HepG2 (cell line): ENCODE results near the gene GMFB. TPM values are rescaled to one million over a fixed set of nuclear protein-coding genes. Genes with fewer than 3 reads are reported as not detected.
A peak's percentile ranks its signal among the peaks of the same experiment; 100 is the strongest.

Experiments used
- ATAC-seq: fragments of 200-7000 bp; cut with Tn5 transposase; 3 replicates; pipeline ENCODE4 v1.9.1; 2020; ENCODE audit warnings: mild to moderate bottlenecking, moderate library complexity
- BruUV-seq: library from RNA; stranded (reverse); fragments of 400-500 nt; replicated peaks from 2 replicates; lab custom pipeline; 2021; lab: Mats Ljungman, UMichigan
- CTCF ChIA-PET: fragments of 300-600 bp; formaldehyde crosslinking; extraction: SDS; loops from one replicate; lab custom pipeline; 2021; ENCODE audit warnings: low total read pairs, inconsistent platforms, low intra/inter-chr PET ratio; lab: Yijun Ruan, JAX
- POLR2A ChIA-PET: fragments of 350-600 bp; sonication (Branson Sonifier 250); formaldehyde crosslinking; loops from one replicate; lab custom pipeline; 2020; ENCODE audit warnings: antibody characterized with exemption, inconsistent platforms; lab: Yijun Ruan, JAX
- DNase-seq: peaks from one replicate; pipeline ENCODE4 v3.0.0-alpha.2; 2015; ENCODE audit warnings: low spot score
- FAIRE-seq: peaks from 3 replicates; lab custom pipeline; 2011; peaks lifted over from hg19 to GRCh38; lab: Jason Lieb, UNC
- H2AFZ ChIP-seq: one replicate; pipeline ENCODE4 v1.6.1; 2011; ENCODE audit warnings: low read length, inconsistent platforms
- H3K27ac ChIP-seq: fragments of 300-600 bp; 3 replicates; pipeline ENCODE4 v1.8.0; 2011; ENCODE audit warnings: mixed run types, mild to moderate bottlenecking, mixed read lengths, low read length, inconsistent platforms; ENCODE audit not compliant: insufficient read depth; ENCODE audit errors: extremely low read length
- H3K27me3 ChIP-seq, 2 experiments: fragments of 200-600 bp in 1 of 2; 2 replicates in 1 of 2; 3 replicates in 1 of 2; pipeline versions ENCODE4 v1.6.0 to v1.8.0; 2011; ENCODE audit warnings: low read length in 2 of 2, mild to moderate bottlenecking in 2 of 2, moderate library complexity in 2 of 2, inconsistent platforms in 1 of 2; ENCODE audit not compliant: insufficient read depth in 2 of 2, control insufficient read depth in 1 of 2
- H3K36me3 ChIP-seq, 2 experiments: fragments of 200-600 bp in 1 of 2; replicated peaks in 1 of 2; 2 replicates in 1 of 2; 3 replicates in 1 of 2; pipeline versions ENCODE4 v1.5.1 to v1.8.0; 2011; ENCODE audit warnings: low read length in 2 of 2, inconsistent platforms in 1 of 2; ENCODE audit not compliant: insufficient read depth in 2 of 2, control insufficient read depth in 1 of 2
- H3K4me1 ChIP-seq: 2 replicates; pipeline ENCODE4 v1.5.1; 2012; ENCODE audit warnings: low read length, inconsistent platforms; ENCODE audit not compliant: insufficient read depth
- H3K4me2 ChIP-seq: 2 replicates; pipeline ENCODE4 v1.6.0; 2011; ENCODE audit warnings: low read depth, low read length, inconsistent platforms
- H3K4me3 ChIP-seq, 3 experiments: fragments of 200-600 bp in 1 of 3; sonication (generic), shearing (Covaris generic) in 1 of 3; replicated peaks in 1 of 3; 2 replicates each; pipeline ENCODE4 v1.5.1; 2011 to 2016; ENCODE audit warnings: low read length in 3 of 3, inconsistent platforms in 2 of 3, low read depth in 2 of 3, mild to moderate bottlenecking in 2 of 3, control low read depth in 1 of 3, mixed read lengths in 1 of 3; ENCODE audit not compliant: insufficient read depth in 1 of 3
- H3K79me2 ChIP-seq: one replicate; pipeline ENCODE4 v1.6.1; 2011; ENCODE audit warnings: low read length, inconsistent platforms; ENCODE audit not compliant: insufficient read depth
- H3K9ac ChIP-seq: 2 replicates; pipeline ENCODE4 v1.6.0; 2011; ENCODE audit warnings: mild to moderate bottlenecking, low read depth, low read length, inconsistent platforms; ENCODE audit not compliant: insufficient read depth
- H3K9me3 ChIP-seq: 2 replicates; pipeline ENCODE4 v1.5.1; 2012; ENCODE audit warnings: mild to moderate bottlenecking, low read length
- H4K20me1 ChIP-seq: 2 replicates; pipeline ENCODE4 v1.6.0; 2011; ENCODE audit warnings: inconsistent platforms, mild to moderate bottlenecking, low read length, moderate library complexity; ENCODE audit not compliant: insufficient read depth
- HOXD1 ChIP-seq: sonication (generic); formaldehyde crosslinking; IDR thresholded peaks from 2 replicates; pipeline ENCODE4 v1.5.0; 2020; ENCODE audit warnings: missing genetic modification reagents
- MED1 ChIP-seq: sonication (generic); formaldehyde crosslinking; IDR thresholded peaks from 2 replicates; pipeline ENCODE4 v1.4.0; 2020; ENCODE audit warnings: missing genetic modification reagents
- THAP11 ChIP-seq: IDR thresholded peaks from 2 replicates; pipeline ENCODE4 v1.6.1; 2016; ENCODE audit warnings: missing biosample characterization, missing genetic modification reagents
- WGBS: methylation state at CpG from one replicate; pipeline ENCODE4 v1.1.6; 2017; ENCODE audit warnings: low lambda C conversion rate; 5-methylcytosine and 5-hydroxymethylcytosine counted together
- in situ Hi-C: cut with HindIII; loops from 2 replicates; pipeline ENCODE4 v1.10.0; 2017; ENCODE audit warnings: low pct_unique_long_range_greater_than_20kb; ENCODE audit not compliant: extremely low pct_ligation_motif_present
- intact Hi-C: fragments of 100-400 bp; cut with micrococcal nuclease; formaldehyde crosslinking; loops from one replicate; pipeline ENCODE4 v1.10.0; 2022; ENCODE audit not compliant: unreplicated experiment
- polyA plus RNA-seq, 8 experiments: library from polyadenylated mRNA; depleted of rRNA in 3 of 8; stranded (reverse) in 7 of 8; unstranded in 1 of 8; fragments of >200 nt; fragmentation: Illumina TruSeq in 4 of 8; extraction: Trizol in 4 of 8; gene quantifications; 2 replicates each; pipeline versions ENCODE4 v1.2.1 to v1.2.3, GENCODE V29; 2011 to 2016; ENCODE audit warnings: low read depth in 4 of 8, missing spikeins in 1 of 8, mixed read lengths in 1 of 8; ENCODE audit not compliant: insufficient read depth in 1 of 8
- total RNA-seq, 5 experiments: library from RNA; depleted of rRNA; stranded (reverse); fragments of >200 nt; fragmentation: Illumina TruSeq; extraction: Trizol; gene quantifications; 2 replicates each; pipeline ENCODE4 v1.2.3, GENCODE V29; 2016; ENCODE audit warnings: low read depth in 1 of 5
- TF ChIP-seq, protein P1 (sequence below): sonication (generic); formaldehyde crosslinking; IDR thresholded peaks from 2 replicates; pipeline ENCODE4 v1.5.1; 2020; ENCODE audit warnings: mild to moderate bottlenecking, moderate library complexity, missing genetic modification reagents
- TF ChIP-seq, protein P2 (sequence below): sonication (generic); formaldehyde crosslinking; IDR thresholded peaks from 2 replicates; pipeline ENCODE4 v1.4.0; 2020; ENCODE audit warnings: missing genetic modification reagents, borderline replicate concordance
- TF ChIP-seq, protein P3 (sequence below): IDR thresholded peaks from 2 replicates; pipeline ENCODE4 v1.6.1; 2016; ENCODE audit warnings: missing compliant biosample characterization, missing genetic modification reagents, borderline replicate concordance
- TF ChIP-seq, protein P4 (sequence below): sonication (generic); formaldehyde crosslinking; IDR thresholded peaks from 2 replicates; pipeline ENCODE4 v1.9.0; 2021; ENCODE audit warnings: missing genetic modification reagents, borderline replicate concordance
- TF ChIP-seq, protein P5 (sequence below): IDR thresholded peaks from 2 replicates; pipeline ENCODE4 v1.6.1; 2018; ENCODE audit warnings: missing genetic modification reagents, mild to moderate bottlenecking, missing compliant biosample characterization

Gene GMFB
- total and polyA plus RNA-seq, 2 of the 13 experiments (the other 11 are each of a cell fraction or from before 2014, with no cell fraction given), result 17.3 to 68.2 TPM

DNA sequence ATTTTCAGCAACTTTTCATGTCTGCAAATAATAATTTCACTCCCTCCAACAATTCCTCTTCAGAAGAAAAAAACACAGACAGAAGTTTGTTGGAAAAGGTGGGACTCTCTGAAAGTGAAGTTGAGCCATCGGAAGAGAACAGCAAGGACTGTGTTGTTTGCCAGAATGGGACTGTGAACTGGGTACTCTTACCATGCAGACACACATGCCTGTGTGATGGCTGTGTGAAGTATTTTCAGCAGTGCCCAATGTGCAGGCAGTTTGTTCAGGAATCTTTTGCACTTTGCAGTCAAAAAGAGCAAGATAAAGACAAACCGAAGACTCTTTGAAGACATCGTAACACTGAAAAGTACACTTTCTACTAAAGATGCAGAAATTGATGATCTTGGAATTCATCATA is 49.3 kb upstream of the GMFB start:
- Histone ChIP-seq H2AFZ (no peak overlapping the region), H4K20me1 (no peaks in the 10 kb centered on the region), H3K27me3 (no peaks in the 10 kb centered on the region), H3K79me2 (no peaks in the 10 kb centered on the region), H3K9ac (no peak overlapping the region), H3K36me3 (no peaks in the 10 kb centered on the region; a peak in 1 of 5 replicates), H3K4me3 (peak overlapping the region in 1 of 3 experiments; percentile 2; a peak in 1 of 6 replicates), H3K9me3 (no peaks in the 10 kb centered on the region), H3K4me1 (peaks cover 31% of the 10 kb centered on the region), H3K27ac (peak overlapping the region; percentile 62), H3K4me2 (peak overlapping the region; percentile 40)
- ChIA-PET CTCF (no interaction called here), POLR2A (interaction anchor here (0.7 to 1.6 kb wide), 7 partner anchors 13 to 105 kb away, joined by 3 to 9 read pairs (median 4); partner anchors contain the start of gene CGRRF1)
- in situ Hi-C loops, result no loop called here
- intact Hi-C loops, result no loop called here
- DNase-seq, result peak; percentile 85
- 35% methylated on average over 3 of the region's 3 CpGs for WGBS
- ATAC-seq, result peak; percentile 98
- FAIRE-seq, result peak; percentile 72
- BruUV-seq, result TSS peak; percentile 44
- TF ChIP-seq, protein P1, sequence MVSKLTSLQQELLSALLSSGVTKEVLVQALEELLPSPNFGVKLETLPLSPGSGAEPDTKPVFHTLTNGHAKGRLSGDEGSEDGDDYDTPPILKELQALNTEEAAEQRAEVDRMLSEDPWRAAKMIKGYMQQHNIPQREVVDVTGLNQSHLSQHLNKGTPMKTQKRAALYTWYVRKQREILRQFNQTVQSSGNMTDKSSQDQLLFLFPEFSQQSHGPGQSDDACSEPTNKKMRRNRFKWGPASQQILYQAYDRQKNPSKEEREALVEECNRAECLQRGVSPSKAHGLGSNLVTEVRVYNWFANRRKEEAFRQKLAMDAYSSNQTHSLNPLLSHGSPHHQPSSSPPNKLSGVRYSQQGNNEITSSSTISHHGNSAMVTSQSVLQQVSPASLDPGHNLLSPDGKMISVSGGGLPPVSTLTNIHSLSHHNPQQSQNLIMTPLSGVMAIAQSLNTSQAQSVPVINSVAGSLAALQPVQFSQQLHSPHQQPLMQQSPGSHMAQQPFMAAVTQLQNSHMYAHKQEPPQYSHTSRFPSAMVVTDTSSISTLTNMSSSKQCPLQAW (CRISPR knock-in tag), result no peak
- TF ChIP-seq MED1 (CRISPR knock-in tag) (peak; percentile 38), HOXD1 (no peak), THAP11 (CRISPR knock-in tag) (peak; percentile 8; the same call in 1 of the 2 replicates)
- TF ChIP-seq, protein P2, sequence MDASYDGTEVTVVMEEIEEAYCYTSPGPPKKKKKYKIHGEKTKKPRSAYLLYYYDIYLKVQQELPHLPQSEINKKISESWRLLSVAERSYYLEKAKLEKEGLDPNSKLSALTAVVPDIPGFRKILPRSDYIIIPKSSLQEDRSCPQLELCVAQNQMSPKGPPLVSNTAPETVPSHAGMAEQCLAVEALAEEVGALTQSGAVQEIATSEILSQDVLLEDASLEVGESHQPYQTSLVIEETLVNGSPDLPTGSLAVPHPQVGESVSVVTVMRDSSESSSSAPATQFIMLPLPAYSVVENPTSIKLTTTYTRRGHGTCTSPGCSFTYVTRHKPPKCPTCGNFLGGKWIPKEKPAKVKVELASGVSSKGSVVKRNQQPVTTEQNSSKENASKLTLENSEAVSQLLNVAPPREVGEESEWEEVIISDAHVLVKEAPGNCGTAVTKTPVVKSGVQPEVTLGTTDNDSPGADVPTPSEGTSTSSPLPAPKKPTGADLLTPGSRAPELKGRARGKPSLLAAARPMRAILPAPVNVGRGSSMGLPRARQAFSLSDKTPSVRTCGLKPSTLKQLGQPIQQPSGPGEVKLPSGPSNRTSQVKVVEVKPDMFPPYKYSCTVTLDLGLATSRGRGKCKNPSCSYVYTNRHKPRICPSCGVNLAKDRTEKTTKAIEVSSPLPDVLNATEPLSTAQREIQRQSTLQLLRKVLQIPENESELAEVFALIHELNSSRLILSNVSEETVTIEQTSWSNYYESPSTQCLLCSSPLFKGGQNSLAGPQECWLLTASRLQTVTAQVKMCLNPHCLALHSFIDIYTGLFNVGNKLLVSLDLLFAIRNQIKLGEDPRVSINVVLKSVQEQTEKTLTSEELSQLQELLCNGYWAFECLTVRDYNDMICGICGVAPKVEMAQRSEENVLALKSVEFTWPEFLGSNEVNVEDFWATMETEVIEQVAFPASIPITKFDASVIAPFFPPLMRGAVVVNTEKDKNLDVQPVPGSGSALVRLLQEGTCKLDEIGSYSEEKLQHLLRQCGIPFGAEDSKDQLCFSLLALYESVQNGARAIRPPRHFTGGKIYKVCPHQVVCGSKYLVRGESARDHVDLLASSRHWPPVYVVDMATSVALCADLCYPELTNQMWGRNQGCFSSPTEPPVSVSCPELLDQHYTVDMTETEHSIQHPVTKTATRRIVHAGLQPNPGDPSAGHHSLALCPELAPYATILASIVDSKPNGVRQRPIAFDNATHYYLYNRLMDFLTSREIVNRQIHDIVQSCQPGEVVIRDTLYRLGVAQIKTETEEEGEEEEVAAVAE, result peak; percentile 76; the same call in 1 of the 2 replicates
- TF ChIP-seq, protein P3, sequence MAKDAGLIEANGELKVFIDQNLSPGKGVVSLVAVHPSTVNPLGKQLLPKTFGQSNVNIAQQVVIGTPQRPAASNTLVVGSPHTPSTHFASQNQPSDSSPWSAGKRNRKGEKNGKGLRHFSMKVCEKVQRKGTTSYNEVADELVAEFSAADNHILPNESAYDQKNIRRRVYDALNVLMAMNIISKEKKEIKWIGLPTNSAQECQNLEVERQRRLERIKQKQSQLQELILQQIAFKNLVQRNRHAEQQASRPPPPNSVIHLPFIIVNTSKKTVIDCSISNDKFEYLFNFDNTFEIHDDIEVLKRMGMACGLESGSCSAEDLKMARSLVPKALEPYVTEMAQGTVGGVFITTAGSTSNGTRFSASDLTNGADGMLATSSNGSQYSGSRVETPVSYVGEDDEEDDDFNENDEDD, result no peak
- TF ChIP-seq, protein P4, sequence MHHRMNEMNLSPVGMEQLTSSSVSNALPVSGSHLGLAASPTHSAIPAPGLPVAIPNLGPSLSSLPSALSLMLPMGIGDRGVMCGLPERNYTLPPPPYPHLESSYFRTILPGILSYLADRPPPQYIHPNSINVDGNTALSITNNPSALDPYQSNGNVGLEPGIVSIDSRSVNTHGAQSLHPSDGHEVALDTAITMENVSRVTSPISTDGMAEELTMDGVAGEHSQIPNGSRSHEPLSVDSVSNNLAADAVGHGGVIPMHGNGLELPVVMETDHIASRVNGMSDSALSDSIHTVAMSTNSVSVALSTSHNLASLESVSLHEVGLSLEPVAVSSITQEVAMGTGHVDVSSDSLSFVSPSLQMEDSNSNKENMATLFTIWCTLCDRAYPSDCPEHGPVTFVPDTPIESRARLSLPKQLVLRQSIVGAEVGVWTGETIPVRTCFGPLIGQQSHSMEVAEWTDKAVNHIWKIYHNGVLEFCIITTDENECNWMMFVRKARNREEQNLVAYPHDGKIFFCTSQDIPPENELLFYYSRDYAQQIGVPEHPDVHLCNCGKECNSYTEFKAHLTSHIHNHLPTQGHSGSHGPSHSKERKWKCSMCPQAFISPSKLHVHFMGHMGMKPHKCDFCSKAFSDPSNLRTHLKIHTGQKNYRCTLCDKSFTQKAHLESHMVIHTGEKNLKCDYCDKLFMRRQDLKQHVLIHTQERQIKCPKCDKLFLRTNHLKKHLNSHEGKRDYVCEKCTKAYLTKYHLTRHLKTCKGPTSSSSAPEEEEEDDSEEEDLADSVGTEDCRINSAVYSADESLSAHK, result no peak
- TF ChIP-seq, protein P5, sequence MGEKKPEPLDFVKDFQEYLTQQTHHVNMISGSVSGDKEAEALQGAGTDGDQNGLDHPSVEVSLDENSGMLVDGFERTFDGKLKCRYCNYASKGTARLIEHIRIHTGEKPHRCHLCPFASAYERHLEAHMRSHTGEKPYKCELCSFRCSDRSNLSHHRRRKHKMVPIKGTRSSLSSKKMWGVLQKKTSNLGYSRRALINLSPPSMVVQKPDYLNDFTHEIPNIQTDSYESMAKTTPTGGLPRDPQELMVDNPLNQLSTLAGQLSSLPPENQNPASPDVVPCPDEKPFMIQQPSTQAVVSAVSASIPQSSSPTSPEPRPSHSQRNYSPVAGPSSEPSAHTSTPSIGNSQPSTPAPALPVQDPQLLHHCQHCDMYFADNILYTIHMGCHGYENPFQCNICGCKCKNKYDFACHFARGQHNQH (CRISPR knock-in tag), result peak; percentile 28; the same call in 1 of the 2 replicates
